HG03469 (cell line): ENCODE results near the gene SCN7A.
A peak's percentile ranks its signal among the peaks of the same experiment; 100 is the strongest.
"Not testable (repeated sequence)": the region's sequence is repeated elsewhere in the genome, so short reads cannot be mapped to it uniquely, and the experiment has no call there.

Experiments
- ATAC-seq: cut with Tn5 transposase; IDR thresholded peaks from one replicate; pipeline ENCODE4 v1.9.1; 2021; ENCODE audit warnings: mild to moderate bottlenecking, moderate library complexity, moderate number of reproducible peaks; ENCODE audit not compliant: unreplicated experiment

SCN7A gene

DNA sequence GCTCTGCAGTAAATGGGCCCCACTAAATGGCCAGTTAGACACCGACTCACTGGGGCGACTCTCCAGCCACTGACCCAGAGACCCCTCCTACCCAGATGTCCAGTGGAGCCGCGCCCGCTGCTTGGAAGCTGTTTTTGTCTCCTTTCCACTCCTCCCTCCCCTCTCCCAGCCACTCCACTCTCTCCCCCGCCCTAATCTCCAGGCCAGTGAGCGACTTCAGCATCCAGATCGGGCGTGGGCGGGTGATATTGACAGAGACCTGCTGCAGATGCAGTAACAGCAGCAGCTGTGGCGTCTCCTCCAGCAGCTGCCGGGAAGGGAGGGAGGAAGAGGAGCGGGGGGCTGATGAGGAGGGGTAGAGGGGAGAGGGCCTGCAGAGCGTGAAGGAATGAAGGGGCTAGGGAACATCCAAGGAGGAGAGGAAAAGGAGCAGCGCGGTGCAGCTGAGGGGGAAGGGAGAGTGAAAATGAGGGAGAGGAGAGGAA is at the start of gene SCN7A:
Gene SCN7A (minus strand): TSS at position 110 of the 485 bp plus-strand sequence. CDS start 16,553 bp downstream, outside the sequence.
- no peak for ATAC-seq

DNA sequence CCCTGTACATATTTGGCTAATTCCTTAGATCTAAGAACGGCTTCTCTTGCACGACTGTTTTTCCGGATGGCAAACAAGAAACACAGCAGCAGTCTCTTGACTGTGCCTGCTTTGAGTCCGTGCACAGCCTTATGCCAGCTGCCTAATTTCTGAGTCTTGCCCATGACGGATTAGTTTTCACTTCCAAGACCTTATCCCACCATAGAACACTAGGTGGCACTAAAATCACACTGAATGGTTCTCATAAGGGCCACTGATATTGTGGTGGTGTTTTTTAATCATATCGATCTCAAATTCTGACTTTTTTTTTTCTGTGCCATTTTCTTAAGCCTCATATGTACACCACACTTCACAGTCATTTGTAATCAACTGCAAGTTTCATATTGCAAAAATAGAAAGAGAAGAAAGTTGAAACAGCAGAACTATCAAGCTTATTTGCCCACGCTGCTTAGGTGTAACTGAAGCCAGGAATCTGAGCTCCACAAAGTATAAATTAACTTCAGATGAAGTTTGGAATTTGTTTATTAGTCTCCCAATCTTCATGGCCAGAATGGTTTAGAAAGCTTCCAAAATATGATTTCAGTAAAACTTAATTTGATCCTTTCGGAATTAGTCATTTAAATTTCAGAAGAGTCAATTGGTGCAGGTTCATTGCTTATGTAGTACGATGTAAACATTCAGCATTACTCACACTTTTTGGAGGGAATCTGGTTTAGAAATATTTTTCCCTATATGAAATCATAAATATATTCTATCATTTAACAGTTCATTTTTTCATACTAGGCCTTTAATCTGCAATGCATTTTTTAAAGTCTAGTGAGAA is 45.5 kb upstream of the SCN7A start:
- ATAC-seq: peak; percentile 97

DNA sequence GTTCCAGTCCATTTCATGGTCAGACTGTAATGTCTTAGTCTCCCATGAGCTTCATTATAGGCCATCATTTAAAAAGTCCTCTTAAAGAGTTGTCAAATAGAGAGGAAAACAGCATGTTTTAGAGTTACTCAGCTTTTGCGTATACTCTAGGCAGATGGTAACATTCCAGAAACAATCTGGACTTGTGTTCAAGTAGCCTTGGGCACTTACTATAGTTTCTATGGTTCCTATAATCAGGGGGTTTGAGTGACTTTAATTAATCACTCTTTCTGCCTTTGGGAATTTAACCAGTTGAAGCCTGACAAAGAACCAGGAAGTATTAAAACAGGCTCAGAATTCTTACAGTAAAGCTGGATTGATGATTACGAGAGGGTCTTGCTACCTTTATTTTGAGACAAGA is 42.1 kb upstream of the SCN7A start:
- no peak for ATAC-seq

DNA sequence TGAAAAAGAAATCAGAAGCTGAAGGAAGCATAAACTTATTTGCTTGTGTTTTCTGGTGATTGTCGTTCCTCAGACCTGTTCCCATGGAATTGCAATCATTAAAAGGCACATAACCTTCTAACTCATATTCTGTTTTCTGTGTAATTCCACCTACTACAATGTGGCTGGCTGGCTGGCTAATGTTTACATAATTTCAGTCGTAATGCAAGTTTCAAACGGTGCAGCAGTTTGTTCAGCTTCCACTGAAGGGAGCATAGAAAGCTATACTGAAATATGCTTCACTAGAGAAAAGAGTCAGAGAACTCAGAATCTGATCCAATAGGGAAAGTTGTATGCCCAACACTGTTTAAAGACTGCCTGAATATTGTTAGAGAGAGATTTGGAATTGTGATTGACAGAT is 27.1 kb upstream of the SCN7A start:
- no peak for ATAC-seq

DNA sequence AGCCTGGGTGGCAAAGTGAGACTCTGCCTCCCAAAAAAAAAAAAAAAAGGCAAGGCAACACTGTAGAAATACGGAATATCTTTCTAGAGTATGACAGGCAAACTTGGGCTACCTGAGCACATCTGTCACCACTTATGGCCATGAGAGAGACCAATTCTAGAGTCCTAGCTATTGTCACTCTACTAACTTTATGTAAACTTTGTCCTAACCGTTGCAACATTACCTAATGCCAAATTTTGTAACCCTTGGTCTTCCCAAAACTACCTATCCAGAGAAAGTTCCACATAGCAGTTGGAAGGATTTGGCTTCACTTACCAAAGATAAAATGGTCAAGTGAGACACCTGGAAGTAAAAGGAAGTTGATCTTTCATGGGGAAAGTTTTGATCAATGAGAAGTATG is 26.6 kb upstream of the SCN7A start:
- no peak for ATAC-seq

DNA sequence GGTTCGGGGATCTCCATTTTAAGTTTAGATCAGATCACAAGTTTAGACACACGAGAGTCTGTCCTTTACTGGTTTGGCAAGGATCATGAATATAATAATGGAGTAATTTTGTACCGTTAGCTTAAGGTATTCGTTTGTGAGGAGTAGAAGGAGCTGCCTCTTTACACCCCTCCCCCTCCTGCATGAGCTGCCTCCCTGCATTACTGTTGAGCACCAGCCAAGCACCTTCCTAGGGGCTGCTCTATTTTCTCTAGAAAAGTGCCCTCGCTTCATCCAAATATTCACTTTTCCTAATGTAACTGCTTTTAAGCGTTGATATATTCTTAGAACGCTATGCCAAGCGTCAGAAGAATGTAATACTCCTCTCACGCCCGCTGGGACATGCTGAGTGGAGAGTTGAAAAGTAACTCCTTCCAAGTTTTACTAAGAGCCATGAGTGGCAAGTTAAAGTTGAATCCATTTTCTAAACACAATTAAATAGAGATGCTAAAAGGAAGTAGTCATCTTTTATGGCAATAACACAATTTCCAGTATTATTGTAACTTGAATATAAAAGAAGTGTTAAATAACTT is 25.4 kb upstream of the SCN7A start:
- ATAC-seq: no peak

DNA sequence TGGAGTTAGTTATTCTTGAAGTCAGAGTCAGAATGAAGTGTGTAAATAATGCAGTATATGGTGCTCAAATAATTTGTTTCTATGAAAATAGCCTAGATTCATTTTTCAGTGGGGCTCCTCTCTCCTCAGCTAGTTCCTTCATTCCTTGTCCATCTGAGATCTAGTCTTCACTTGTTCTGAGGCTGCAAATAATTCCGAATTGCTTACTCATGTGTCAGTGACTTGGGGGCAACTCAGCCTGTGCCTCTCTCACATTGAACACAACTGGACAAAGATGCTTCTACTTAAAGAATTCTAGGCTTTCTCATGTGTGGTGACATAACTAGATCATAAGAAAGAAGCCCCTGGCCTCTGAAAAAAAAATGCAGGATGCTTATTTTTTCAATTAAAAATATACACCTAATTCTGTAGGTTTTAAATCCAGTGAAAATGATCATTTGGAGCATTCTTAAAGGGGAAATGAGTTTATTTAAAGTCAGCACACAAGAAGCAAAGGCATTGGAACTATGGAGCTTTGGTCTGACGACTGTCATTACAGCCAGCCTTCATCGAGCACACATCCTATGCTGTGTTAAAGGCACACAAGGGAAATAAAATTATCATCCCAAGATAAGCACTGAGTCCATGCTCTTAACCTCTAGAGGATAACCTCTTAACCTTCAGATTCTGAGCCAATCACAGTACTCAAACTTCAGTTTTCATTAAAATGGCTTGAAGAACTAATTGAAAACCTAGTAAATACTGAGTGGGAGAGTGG is 24.8 kb upstream of the SCN7A start:
- ATAC-seq: no peak

DNA sequence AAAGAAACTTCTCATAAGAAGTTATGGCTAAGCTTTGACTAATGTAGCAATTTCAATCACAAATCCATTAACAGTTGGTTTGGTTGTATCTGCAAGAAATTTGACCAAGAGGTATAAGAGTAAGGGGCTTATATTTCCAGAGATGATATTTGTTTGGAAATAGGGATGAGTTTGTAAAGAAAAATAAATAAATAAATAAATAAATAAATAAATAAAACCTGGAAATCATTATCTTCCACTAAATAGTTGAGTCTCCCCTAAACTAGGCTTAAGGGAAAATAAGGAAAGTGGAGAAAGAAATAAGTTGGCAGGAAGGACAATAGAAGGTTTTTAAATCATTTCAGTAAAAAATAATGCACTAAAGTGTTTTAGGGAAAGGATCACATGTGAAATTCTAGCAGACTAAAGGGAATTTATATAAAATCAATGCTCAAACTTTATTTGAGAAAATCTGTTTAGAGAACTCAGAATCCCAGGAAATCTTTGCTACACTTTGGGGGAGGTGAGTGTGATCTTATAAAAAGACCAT is 23.5 kb upstream of the SCN7A start:
- ATAC-seq: no peak

DNA sequence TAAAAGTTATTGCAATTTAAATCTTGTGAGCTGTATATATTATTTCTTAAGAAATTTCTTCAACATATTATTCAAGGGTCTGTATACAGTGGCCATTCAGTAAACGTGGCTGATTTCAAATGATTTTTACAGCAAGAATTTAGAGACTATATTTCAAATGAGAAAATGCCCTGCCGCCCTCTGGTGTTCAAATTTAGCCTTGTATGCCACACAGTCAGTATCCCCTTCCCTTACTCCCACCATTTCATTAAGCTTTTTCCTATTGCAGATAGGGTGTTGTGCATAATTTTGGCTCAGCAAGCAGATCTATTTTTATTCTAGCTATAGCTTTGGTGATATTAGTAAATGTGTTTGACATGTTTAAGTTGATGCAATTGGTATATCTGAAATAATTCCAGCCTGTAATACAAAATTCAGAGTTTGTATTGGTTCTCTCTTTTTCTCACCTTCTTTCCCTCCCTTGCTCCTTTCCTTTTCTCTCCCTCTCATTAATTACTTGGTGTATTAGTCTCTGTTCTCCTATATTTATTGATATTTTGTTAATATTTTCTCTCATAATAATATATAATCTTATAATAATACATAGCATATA is 22.8 kb upstream of the SCN7A start:
- ATAC-seq: no peak

DNA sequence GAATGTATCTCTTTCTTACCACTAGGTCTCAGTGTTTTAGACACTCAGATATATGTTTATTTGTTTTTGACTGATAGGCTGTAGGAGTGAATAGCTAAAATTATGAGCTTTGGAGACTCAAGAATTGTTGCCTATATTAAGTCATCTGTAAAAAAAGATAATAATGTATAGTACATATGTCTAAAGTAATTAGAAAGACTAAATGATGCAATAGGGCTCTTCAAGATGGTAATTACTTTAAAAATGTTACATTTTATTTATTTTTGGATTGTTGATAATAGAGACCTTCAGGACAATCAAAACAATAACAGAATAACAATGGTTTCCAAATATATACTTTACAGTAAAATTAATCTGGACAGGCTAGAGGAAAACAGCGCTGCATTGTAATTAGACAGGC is 19.9 kb upstream of the SCN7A start:
- ATAC-seq: no peak

DNA sequence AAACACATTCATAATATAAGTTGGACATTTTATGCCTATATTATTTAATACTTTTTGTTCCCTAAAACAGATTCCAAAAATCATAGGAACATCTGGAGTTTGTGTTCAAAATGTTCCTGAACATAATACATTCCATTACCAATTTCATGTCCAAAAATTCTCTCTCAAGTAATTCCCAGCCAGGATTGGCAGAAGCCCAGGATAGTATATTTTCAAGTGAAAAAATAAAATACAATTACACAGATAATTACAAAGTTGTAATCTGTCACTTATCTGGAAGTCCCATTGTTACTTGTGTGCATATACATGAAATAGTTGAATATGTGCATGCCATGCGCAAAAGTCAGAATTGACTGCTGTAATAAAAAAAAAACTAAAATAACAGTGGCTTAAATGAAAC is 5.2 kb upstream of the SCN7A start:
- ATAC-seq: no peak

DNA sequence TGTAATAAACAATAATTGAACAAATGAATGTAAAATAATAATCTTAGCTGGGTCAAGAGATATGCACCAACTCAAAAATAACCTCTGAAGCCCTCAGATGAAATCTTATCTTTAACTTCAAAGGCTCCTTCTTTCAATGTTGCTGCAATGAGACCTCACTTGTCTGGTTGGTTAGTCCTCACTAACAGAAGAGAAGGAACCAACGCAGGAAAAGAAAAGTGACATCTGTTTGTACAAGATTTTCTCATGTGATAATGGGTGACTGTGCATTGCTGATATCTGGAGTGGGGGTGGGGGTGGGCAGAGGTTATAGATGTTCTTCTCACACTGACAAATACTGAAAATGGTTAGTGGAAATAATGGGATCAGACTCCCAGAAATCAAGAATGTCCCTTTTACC is 2.6 kb downstream of the SCN7A start:
- ATAC-seq: no peak

DNA sequence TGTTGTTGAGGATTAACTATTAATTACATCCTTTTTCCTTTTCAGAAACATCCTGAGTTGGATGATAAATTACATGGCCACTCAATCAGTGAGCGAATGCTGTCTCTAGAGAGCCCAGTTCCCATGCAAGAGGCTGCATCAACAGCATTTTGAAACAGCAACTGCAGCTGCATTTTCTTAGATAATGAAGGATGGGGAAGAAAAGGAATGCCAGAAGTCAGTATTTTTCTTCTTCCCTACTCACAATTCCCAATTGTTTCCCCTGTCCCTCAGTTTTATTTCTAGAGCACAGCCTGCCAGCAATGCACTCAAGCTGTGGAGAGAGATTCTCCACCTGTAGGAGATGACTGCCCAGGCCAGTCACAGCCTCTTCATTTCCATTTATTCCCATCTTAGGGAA is 6.9 kb downstream of the SCN7A start:
- ATAC-seq: no peak

DNA sequence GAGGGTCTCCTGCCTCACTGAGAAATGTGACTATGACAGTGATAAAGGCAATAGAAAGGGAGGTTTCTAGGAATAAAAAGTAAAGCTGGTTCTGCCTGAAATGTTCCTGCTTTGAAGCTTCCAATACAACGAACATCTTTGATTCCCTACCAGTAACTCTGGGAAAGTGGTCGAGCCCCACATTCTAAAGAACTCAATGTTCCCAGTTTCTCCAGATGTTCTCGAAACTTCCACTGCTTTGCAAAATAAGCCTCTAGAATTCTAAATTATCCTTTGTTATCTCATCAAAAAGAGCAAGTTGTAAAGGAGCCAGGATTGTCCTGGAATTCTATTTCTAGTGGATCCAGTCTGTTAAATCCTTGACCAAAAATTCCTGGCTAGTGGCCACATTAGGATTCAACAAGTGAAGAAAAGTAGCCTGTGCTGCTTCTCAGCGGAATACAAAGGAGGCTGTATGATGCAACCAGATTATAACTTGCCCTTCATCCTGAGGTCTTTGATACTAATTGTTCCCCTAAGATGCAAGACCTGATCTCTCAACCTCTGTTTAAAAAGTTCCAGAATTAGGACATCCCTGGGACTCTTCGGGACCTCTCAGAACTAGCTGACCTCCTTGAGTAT is 8.4 kb downstream of the SCN7A start:
- no peak for ATAC-seq

DNA sequence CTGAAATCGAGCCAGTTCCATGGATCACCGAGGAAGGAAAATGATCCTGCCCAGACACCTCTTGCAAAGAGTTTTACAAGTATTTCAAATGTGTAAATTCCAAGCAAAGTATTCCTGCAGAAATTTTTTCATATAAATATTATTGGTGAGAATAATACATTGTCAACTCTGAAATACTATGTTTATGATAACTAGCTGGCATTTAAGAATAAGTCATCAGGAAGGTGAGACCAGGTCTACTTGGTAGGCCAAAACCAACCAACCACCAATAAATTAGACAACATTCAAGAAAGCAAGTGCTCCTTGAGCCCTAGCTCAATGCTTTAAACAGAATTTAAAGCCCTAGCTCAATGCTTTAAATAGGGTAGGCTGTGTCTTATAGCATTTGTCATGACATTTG is 21.7 kb downstream of the SCN7A start:
- no peak for ATAC-seq

DNA sequence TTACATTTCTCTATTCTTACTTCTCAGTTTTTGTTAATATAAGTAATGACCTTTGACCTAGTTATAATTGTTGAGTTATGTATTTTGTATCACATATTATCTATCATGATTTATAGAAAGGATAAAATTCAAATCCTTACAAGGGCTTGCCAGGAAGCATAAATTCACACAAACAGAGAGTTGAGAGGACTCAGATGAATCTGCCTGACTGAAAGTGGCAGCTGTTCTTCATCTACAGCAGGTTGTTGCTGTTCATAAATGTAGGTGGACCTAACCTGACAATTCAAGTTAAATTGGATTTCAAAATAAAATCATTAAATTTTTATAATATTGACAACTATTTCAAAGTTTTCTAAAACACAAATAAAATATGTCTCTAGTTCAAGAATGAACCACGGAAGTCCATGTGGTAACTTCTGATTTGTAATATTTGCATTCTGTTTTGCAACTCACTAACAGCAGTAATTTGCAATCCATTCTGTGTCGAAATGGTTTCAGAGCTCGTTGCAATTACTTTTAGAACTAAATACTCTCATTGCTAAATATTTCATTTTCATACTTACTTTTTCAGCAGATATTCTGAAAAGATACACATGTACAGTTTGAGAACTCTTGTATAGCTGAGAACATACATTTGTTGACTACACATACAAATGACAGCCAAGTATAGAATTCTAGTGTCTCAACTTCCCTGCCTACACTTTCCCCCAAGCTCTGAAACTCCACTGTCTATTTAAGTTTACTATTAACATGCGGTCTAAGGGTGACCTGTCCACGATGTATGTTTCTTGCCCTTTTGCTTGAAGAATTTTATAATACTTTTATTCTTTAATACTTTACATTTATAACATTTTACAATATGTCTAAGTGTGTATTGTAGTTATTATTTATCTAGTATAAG is 25.7 kb downstream of the SCN7A start:
- no peak for ATAC-seq

DNA sequence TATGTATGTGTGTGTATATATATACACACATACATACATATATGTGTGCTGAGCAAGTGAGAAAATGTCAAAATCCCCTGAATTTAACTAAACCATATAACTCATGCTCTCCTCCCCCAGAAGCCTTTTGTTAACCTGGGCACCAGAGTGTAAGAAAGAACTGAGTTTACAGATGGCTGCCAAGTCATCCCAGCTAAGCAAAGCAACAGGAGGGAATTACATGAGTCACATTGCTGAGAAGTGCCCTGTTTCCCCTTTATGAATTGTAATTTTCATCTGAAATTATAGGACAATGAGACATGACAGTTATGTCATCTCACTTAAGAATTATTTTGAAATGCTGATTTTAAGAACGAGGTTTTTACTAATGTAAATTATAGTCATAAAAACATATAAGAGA is 29.9 kb downstream of the SCN7A start:
- no peak for ATAC-seq

DNA sequence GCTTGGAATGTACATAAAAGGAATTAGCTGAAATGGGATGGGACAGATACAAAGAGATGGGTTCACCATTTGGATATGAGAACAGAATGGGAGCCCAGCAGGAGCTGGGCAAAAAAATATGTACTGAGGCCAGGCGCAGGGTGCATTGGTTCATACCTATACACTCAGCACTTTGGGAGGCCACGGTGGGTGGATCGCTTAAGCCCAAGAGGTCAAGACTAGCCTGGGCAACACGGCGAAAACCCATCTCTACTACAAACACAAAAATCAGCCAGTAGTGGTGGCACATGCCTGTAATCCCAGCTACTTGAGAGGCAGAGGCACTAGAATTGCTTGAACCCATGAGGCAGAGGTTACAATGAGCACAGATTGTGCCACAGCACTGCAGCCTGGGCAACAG is 30.4 kb downstream of the SCN7A start:
- no peak for ATAC-seq

DNA sequence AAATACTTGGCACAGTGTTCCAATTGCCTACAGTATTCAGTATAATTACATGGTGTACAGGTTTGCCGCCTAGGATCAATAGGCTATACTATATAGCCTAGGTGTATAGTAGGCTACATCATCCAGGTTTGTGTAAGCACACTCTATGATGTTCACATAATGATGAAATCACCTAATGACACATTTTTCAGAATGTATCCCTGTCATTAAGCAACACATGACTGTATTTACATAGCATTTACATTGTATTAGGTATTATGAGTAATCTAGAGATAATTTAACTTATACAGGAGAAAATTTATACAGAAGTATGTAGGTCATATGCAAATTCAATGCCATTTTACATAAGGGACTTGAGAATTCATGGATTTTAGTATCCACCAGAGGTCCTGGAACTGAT is 35.4 kb downstream of the SCN7A start:
- no peak for ATAC-seq

DNA sequence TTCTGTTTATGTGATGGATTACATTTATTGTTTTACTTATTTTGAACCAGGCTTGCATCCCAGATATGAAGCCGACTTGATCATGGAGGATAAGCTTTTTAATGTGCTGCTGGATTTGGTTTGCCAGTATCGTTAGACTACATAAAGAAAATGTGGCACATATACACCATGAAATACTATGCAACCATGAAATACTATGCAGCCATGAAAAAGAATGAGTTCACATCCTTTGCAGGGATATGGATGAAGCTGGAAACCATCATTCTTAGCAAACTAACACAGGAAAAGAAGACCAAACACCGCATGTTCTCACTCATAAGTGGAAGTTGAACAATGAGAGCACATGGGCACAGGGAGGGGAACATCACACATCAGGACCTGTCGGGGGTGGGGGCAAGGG is 38.2 kb downstream of the SCN7A start:
- ATAC-seq: not testable (repeated sequence)
